Renal cortex interstitium (tissue), 15 donors: ENCODE data around the gene ACTRT2. TPM values are rescaled to one million over a fixed set of nuclear protein-coding genes. Genes with fewer than 3 reads are reported as not detected.

Source experiments
- DNase-seq, 11 donors: peaks; one replicate each; pipeline ENCODE4 v3.0.0-alpha.2; 2013; ENCODE audit warnings: low read depth in 9 of 11, low spot score in 4 of 11; ENCODE audit errors: extremely low read depth in 1 of 11
- long read RNA-seq, 16 experiments: transcript quantifications; one replicate each; lab custom pipeline, GENCODE V29; 2026
- polyA plus RNA-seq, 3 donors: library from polyadenylated mRNA; unstranded; fragments of 120-200 nt; gene quantifications; one replicate each; pipeline ENCODE4 v1.2.1, GENCODE V29; 2013; ENCODE audit not compliant: insufficient read length in 3 of 3

ACTRT2 gene
- not detected for polyA plus RNA-seq
- long read RNA-seq, donor 1: 0 reads
- long read RNA-seq, donor 2: 0 reads
- long read RNA-seq, donor 3: 0 reads
- long read RNA-seq, donor 4: 0 reads
- long read RNA-seq, donor 5: 0 reads
- long read RNA-seq, donor 6: 0 reads
- long read RNA-seq, donor 7: 0 reads
- long read RNA-seq, donor 8: 0 reads
- long read RNA-seq, donor 9: 0 reads
- long read RNA-seq, donor 10: 0 reads
- long read RNA-seq, donor 11: 0 reads
- long read RNA-seq, donor 12: 0 reads
- long read RNA-seq, donor 13: 0 reads
- long read RNA-seq, donor 14: 0 reads
- long read RNA-seq, donor 15: 0 reads
- long read RNA-seq, donor 16: 0 reads

DNA sequence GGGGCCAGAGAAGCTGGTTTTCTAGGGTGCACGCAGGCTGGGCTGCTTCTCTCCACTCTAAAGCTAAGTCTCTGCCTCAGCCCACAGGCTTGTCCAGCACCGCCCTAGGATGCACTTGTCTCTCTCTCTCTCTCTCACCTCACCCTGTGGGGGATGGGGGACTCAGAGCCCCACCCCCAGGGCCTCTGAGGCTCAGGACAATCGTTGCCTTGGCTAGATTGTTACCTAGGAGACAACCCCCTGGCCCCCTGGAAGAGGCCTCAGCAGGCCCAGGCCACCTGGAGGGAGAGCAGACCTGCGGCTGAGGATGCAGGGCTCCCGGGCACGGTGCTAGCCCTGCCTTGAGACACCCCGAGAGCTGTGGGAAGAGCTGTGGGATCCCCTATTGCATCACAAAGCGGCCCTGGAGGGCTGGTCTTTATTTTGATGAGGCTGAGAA lies at the start of gene ACTRT2:
Gene ACTRT2 (plus strand): TSS at position 235 of the 439 bp plus-strand sequence. CDS start 220 bp downstream, outside the sequence.
- DNase-seq: no peak

DNA sequence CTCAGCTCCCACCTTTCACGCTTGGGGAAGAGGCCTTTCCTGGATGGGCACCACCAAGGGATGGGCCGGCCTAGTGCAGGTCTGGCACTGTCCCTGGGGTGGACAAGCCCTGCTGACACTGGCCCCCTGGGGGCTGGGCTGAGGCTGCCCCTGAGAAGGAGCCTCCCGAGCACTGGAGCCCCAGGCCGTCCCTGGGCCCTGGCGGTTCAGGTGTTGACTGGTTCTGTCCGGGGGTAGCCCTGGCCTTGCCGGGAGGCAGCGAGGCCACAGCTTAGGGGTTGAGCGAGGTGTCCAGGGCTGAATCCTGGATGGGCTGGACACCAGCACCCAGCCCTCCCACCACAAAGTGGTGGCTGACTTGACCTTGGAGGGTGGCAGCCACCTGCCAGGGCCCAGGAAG lies 49.7 kb upstream of the ACTRT2 start:
- DNase-seq: no peak

DNA sequence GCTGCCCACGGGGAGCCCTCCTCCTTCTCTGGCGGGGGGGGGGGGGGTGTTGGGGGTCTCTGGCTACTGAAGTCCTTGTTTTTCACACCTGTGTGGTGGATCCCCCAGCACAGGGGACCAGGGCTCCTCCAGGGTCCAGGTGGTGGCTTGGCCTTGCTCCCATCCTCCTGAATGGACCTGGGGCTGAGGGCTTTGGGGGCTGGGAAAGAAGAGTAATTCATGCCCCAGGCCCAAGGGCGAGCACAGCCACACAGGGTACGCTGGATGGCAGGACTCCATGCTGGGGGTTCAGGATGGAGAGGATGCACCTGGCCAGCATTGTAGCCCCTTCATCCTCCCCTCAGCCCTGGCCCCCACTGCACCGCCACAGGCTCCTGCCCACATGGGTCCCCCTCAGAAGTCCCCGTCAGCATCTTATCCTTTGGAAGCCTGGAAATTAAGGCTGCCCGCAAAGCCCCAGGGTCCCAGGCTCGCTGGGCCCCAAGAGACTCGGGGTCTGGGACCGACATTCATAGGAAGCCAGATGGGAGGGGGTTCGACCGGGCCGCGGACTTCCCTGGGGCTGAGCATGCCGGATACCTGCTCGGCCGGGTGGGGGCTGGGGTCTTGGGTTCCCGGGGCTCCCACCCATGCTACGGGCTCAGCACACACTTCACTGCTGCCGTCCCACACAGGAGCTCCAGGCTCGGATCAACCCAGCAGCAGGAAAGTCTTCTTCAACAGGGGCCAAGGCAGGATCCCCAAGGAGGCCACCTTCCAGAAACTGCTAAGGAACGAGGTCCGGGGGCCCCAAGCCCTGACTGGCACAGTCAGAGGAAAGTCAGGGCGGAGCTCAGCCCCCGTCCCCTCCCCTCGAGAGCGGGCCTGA lies 49.0 kb upstream of the ACTRT2 start:
- DNase-seq: no peak

DNA sequence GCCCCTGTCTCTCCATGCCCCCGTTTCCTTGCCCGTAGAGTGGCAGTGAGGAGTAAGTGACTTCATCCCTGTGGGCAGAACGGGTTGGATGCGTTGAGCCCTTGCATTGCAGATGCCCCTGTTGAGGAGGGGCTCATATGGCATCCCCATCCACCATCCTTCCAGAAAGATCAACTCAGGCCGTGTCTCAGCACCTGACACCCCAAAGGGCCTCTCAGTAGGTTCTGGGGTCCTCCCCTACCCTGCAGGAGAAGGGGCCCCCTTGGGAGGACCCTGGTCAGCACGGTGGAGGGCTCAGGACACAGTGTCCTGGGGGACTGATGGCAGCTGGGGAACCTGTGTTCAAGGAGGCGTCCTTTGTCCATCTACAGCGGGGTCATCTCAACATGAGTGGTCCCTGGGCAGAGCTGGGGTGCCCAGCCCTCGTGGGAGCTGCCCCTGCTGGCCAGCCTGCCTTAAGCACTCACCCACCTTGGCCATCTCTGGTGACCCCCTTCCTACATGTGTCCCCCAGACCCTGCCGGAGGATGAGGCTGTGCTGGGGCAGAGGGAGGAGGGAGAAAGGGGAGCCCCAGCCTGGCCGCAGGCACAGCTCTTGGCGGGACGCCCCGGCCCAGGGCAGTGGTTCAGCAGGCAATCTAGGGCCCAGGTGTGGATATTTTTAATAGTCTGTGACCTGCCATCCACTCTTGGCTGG lies 48.2 kb upstream of the ACTRT2 start:
- DNase-seq: no peak

DNA sequence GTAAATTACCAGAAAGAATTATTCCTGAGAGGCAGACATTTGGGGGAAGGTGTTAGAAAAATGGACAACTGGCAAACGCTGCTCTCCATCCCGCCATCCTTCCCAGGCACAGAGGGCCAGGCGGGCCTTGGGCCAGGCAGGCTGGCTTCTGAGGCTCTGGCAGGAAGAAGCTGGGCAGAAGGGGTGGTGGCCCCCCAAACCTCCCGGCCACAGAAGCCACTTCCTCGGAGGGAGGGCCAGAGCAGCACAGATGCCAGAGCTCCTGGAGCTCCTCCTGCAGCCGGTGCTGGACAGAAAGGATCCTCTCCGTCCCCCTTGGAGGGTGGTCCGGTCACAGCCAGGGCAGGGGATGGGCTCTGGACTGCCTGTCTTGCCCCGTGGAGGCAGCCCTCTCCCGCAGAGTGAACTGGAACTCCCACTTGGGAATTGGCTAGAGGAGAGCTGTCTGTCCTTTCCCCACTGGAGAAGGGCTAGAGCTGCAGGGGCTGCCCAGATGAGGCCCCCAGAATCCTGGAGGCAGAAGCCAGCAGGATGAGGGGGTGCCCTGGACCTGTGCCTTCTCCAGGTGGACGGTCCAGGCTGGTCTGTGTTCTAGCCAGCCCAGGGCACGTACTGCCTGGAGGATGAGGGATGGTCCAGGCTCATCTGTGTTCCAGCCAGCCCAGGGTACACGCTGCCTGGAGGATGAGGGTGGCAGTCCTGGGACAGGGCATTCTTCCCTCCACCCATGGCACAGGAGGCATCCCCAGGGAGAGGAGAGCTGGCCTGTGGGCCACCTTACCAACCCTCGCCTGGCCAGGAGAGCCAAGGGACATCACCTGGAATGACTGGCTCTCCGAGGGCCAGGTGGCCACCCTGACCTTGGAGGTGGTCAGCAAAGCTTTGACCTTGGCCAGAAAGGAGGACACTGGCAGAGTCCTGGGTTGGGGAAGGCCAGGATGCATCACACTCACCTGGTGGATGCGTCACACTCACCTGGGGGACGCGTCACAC lies 47.4 kb upstream of the ACTRT2 start:
- no peak for DNase-seq

DNA sequence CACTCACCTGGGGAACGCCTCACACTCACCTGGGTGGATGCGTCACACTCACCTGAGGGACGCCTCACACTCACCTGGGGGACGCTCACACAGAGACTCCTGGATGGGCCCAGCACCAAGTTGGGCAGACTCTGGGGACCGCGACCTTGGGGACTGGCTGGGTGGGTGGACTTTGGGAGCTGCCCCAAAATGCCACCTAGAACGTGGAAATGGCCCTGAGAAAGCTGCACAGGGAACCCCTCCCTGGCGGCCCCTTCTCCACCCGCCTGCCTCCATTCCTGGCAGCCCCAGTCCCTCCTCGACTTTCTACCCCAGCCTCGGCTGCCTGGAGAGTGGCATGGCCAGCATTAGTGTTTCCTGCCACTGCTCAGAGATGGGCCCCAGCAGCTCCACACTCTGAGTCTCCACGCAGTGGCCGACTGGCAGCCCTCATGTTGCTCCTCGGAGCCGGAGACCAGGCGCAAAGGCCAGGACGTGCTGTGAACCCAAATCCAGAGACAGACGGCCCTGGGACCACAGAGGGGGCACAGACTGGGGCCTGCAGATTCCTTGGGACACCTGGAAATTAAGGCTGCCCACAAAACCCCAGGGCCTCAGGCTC lies 46.5 kb upstream of the ACTRT2 start:
- DNase-seq: no peak

DNA sequence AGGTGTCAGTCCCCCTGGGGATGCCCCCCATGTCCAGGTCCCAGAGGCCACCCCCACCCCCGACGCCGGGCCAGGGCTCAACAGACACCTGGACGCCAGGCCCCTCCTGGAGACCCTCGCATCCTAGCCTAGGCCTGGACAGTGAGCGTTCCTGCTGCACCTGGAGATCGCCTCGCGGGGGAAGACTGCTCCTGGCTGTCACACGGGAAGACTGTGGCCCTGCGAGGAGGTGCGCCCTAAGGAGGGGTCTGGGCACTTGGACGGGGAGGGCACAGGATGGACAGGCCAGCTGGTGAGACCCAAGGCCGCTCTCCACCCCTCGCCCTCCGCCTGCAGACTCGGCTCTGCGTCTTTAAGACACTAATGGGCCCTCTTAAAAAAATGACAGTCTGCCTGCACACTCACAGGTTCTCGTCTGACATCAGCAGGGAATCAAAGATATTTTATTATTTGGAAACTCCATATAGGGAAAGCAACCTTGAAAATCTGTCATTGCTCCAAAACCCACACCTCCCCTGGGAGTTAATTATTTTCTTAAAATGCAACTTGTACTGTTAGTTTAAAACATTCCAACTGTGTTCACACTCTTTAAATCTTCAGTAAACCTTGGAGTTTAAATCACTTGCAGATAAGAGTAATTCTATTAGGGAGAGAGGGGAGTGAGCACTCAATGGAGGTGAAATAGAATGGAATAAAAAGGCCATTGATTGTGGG lies 45.6 kb upstream of the ACTRT2 start:
- DNase-seq: no peak

DNA sequence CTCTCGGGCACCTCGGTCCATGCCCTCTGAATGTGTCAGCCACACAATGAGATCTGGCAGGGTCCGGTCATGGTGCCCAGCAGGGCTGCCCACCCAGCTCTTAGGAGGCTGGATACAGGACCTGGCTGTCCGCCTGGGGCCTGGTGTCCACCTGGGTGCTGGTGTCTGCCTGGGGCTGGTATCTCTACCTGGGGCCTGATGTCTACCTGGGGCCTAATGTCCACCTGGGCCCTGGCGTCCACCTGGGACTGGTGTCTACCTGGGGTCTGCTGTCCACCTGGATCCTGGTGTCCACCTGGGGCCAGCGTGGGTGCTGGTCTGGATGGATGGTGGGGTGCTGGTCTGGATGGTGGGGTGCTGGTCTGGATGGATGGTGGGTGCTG lies 45.1 kb upstream of the ACTRT2 start:
- no peak for DNase-seq

DNA sequence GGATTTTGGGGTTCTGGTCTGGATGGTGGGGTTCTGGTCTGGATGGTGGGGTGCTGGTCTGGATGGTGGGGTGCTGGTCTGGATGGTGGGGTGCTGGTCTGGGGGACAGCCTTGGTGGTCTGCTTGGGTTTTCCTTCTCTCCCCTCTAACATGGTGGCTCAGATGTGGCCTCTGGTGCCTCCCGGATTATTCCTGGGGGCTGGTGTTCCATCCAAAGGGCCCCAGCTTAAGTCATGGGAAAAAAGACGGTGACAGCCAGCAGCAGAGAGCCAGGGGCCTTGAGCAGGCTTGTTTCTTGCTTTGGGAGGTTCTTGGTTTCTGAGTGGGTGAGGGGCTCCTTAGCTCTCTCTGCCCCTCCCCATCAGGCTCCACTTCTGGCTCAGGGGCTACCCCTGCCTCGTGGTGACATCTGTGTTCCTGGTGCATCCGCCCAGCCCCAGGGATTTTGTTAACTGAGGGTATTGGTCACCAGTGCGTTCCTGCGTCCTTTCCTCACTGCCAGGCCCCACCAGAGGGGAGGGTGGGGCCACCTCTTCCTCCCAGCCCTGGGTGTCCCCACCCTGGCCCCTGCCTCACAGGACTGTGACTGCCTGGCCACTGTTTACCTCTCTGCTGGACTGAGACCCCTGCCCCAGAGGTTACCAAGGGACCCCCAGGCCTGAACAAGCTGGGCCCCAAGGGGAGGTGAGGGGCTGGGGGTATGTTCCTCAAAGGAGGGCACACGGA lies 43.2 kb upstream of the ACTRT2 start:
- DNase-seq: no peak

DNA sequence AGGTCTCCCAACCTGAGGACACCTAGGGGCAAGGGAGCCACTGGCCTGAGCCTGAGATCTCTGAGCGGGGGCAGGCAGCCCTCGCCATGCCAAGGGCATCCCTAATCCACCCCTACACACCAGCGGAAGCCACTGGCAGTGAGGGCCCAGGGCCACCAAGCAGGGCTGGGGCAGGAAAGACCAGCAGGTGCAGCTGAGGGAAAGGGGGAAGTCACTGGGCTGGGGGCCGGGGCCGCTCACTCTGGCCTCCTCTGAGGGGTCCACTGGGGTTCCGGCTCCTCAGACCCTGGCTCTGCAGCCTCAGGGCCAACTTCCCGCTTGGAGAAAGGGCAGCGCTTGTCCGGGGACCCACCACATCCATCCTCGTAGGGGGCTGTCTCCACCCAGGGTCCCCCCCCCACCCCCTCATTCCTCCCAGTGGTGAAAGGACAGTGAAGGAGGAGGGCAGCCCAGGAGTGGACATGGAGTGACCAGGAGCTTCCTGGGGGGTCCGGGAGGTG lies 42.5 kb upstream of the ACTRT2 start:
- no peak for DNase-seq

DNA sequence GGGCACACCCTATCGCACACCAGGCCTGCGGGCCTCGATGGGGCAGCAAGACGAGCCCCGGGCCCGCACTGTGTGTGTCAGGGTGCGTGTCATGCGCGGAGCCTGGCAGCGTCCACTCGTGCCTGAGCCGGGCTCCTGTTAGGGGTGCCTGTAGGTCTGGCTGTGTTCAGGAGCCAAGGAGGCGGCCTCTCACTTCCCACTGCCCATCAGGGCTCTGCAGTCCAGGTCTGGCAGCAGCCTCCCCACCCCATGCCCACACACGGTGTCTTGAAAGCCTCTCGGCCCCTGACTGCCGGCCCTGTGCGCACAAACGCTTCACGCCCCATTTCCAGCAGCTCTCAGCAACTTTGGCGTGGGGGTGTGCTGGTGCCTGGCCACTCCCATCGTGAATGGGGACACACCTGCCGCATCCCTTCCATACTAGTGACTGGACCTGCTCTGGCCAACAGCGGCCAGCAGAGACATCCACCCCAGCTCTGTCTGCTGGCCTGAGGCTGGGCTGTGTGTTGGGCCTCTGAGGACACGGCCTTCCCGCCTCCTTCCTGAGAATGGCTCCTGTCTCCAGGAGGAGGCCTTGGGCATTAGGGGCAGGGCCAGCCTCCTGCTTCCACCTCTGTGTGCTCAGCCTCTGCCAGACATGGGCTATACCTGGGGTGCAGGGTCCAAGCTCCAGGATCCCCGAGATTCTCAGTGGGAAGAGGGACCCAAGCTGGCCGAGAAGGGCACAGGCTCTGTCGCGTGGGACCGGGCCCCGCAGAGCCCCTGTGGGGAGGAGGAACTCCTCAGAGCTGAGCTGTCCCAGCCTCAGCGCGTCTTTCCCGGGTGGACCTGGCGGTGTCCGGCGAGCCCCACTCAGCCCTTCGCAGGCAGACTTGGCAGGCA lies 41.8 kb upstream of the ACTRT2 start:
- DNase-seq: no peak

DNA sequence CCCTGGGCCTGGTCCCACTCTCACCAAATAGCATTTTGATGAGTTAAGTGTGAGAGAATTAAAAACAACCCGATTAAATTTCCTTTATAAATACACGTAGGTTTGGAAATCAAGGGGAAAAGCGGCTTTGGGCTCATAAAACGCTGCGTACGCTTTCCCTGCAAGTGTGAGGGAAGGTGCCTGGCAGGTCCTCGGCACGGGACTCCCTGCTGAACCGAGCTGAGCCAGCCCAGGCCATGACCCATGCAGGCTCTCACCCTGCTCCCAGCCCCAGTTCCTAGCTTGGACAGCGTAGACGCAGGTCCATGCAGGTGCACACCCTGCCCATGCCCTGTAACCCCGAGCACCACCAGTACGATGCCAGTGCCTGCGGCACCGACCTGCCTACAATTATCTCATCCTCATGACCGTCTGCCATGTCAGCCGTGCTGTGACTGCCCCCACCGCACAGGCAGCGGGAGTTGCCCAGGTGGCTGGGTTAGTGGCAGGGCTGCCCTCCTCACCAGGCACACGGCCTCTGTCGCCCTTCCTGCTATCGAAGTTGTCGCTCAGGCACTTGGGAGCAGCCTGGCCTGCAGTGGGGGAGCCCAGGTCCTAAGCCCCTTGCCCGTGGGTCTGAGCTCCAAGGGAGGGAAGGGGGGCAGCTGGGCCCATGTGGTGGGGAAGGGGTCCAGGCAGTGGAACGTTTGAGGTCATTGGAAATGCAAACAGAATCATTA lies 41.0 kb upstream of the ACTRT2 start:
- DNase-seq: no peak

DNA sequence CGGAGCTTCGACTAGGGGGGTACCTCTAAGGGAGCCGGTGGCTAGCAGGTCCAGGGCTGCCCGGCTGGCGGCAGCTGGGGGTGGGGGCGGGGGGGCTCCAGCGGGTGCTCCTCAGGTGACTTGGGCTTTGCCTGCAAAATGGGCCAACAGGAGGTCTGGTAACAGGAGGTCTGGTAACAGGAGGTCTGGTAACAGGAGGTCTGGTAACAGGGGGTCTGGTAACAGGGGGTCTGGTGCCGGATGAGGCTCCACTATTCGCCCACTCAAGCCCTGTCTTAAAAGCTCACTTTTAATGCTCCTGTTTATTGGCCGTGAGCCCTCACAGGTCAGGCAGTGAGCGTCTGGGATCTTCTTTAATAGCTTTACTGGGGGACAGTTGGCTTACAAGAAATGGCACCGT lies 40.4 kb upstream of the ACTRT2 start:
- DNase-seq: no peak

DNA sequence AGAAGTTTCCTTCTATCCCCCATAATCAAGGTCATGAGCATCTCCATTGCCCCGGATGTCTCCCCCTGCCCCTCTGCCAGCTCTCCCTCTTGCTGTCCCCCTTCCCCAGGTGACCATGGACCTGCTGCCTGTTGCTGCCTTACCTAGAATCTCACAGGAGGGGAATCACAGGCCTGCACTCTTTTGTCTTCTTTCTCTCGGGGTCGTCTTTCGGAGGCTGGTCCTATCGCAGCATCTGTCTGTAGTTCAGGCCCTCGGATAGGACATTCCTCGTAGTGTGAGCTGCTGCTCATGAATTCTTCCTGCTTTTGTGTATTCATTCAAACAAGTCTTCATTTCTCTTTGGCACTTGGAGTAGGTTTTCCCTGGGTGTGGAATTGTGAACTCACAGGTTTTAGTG lies 39.9 kb upstream of the ACTRT2 start:
- DNase-seq: no peak

DNA sequence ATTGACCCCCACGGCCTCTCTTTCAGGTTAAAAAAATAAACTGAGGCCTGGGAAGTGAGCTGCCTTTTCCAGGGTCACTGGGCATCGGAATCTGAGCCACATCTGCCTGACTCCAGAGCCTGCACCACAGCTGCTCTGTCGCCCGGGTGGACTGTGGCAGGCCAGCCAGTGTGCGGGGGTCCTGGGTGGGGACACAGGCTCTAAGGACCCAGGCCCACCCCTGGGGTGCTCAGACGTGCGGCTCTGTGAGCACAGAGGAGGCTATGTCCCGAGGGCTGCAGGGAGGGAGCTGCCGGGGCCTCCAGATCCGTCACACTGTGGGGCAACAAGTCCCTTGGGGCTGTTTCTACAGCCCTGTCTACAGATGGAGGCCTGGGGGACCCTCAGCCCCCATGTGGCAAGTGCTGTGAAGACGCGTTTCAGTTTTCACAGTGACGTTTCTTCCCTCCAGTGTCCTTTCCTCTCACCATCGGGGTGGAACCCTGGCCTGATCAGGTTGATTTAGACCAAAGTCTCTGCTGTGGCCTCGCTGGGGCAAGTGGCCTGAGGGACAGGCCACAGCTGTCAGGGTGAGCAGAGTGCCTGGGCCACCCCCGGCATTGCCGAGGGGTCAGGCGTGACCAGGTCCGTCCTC lies 39.2 kb upstream of the ACTRT2 start:
- DNase-seq: no peak
